HepG2 (cell line): Measurements from ENCODE around the gene IHH. TPM values are rescaled to one million over a fixed set of nuclear protein-coding genes. Genes with fewer than 3 reads are reported as not detected.

Experiments used
- CBX5 ChIP-seq: sonication (generic); formaldehyde crosslinking; IDR thresholded peaks from 2 replicates; pipeline ENCODE4 v1.4.0; 2020; ENCODE audit warnings: missing genetic modification reagents, borderline replicate concordance
- FOXJ3 ChIP-seq: sonication (generic); formaldehyde crosslinking; IDR thresholded peaks from 2 replicates; pipeline ENCODE4 v1.4.0; 2020; ENCODE audit warnings: missing genetic modification reagents, mild to moderate bottlenecking, borderline replicate concordance
- GABPB1 ChIP-seq: IDR thresholded peaks from 2 replicates; pipeline ENCODE4 v1.6.1; 2016; ENCODE audit warnings: mild to moderate bottlenecking, missing genetic modification reagents, moderate library complexity, missing compliant biosample characterization
- KMT2A ChIP-seq: sonication (generic); formaldehyde crosslinking; IDR thresholded peaks from 2 replicates; pipeline ENCODE4 v1.4.0; 2020; ENCODE audit warnings: missing genetic modification reagents
- PRDM4 ChIP-seq: sonication (generic); formaldehyde crosslinking; IDR thresholded peaks from 2 replicates; pipeline ENCODE4 v1.9.0; 2021; ENCODE audit warnings: missing genetic modification reagents, borderline replicate concordance
- REPIN1 ChIP-seq: sonication (generic); formaldehyde crosslinking; IDR thresholded peaks from 2 replicates; pipeline ENCODE4 v1.8.0; 2022; ENCODE audit warnings: missing genetic modification reagents, low read depth, mild to moderate bottlenecking, borderline replicate concordance
- SIX4 ChIP-seq: sonication (generic); formaldehyde crosslinking; IDR thresholded peaks from 2 replicates; pipeline ENCODE4 v1.4.0; 2020; ENCODE audit warnings: missing genetic modification reagents
- SMAD9 ChIP-seq: sonication (generic); formaldehyde crosslinking; IDR thresholded peaks from 2 replicates; pipeline ENCODE4 v1.5.1; 2020; ENCODE audit warnings: mild to moderate bottlenecking, missing genetic modification reagents
- TAF1 ChIP-seq: sonication (generic); formaldehyde crosslinking; IDR thresholded peaks from 2 replicates; pipeline ENCODE4 v1.4.0; 2020; ENCODE audit warnings: missing genetic modification reagents
- ZFP91 ChIP-seq: sonication (generic); formaldehyde crosslinking; IDR thresholded peaks from 2 replicates; pipeline ENCODE4 v1.9.0; 2022; ENCODE audit warnings: missing genetic modification reagents, mild to moderate bottlenecking, borderline replicate concordance
- ZNF296 ChIP-seq: sonication (generic); formaldehyde crosslinking; conservative IDR thresholded peaks from 2 replicates; pipeline ENCODE4 v1.5.0; 2020; ENCODE audit warnings: mild to moderate bottlenecking, missing genetic modification reagents
- ZNF337 ChIP-seq: sonication (generic); formaldehyde crosslinking; IDR thresholded peaks from 2 replicates; pipeline ENCODE4 v1.5.1; 2020; ENCODE audit warnings: missing genetic modification reagents, low read depth, mild to moderate bottlenecking, borderline replicate concordance
- ZNF343 ChIP-seq: sonication (generic); formaldehyde crosslinking; IDR thresholded peaks from 2 replicates; pipeline ENCODE4 v1.4.0; 2020; ENCODE audit warnings: mild to moderate bottlenecking, missing genetic modification reagents
- ZNF773 ChIP-seq: sonication (generic); formaldehyde crosslinking; IDR thresholded peaks from 2 replicates; pipeline ENCODE4 v1.4.0; 2020; ENCODE audit warnings: missing genetic modification reagents, borderline replicate concordance
- ZSCAN5A ChIP-seq: sonication (generic); formaldehyde crosslinking; IDR thresholded peaks from 2 replicates; pipeline ENCODE4 v1.8.0; 2022; ENCODE audit warnings: mild to moderate bottlenecking, missing genetic modification reagents, borderline replicate concordance
- polyA plus RNA-seq, 8 experiments: library from polyadenylated mRNA; depleted of rRNA in 3 of 8; stranded (reverse) in 7 of 8; unstranded in 1 of 8; fragments of >200 nt; fragmentation: Illumina TruSeq in 4 of 8; extraction: Trizol in 4 of 8; gene quantifications; 2 replicates each; pipeline versions ENCODE4 v1.2.1 to v1.2.3, GENCODE V29; 2011 to 2016; ENCODE audit warnings: low read depth in 4 of 8, missing spikeins in 1 of 8, mixed read lengths in 1 of 8; ENCODE audit not compliant: insufficient read depth in 1 of 8
- total RNA-seq, 5 experiments: library from RNA; depleted of rRNA; stranded (reverse); fragments of >200 nt; fragmentation: Illumina TruSeq; extraction: Trizol; gene quantifications; 2 replicates each; pipeline ENCODE4 v1.2.3, GENCODE V29; 2016; ENCODE audit warnings: low read depth in 1 of 5
- TF ChIP-seq, protein P1 (sequence below): sonication (generic); formaldehyde crosslinking; IDR thresholded peaks from 2 replicates; pipeline ENCODE4 v1.4.0; 2020; ENCODE audit warnings: mild to moderate bottlenecking, missing genetic modification reagents
- TF ChIP-seq, protein P2 (sequence below): IDR thresholded peaks from 2 replicates; pipeline ENCODE4 v1.6.1; 2016; ENCODE audit warnings: mild to moderate bottlenecking, missing biosample characterization, missing genetic modification reagents
- TF ChIP-seq, protein P3 (sequence below): sonication (generic); formaldehyde crosslinking; IDR thresholded peaks from 2 replicates; pipeline ENCODE4 v1.8.0; 2022; ENCODE audit warnings: missing genetic modification reagents, mild to moderate bottlenecking, moderate library complexity, borderline replicate concordance

The IHH gene
- total and polyA plus RNA-seq, 2 of the 13 experiments (the other 11 are each of a cell fraction or from before 2014, with no cell fraction given): 0.42 TPM; not detected in 1

DNA sequence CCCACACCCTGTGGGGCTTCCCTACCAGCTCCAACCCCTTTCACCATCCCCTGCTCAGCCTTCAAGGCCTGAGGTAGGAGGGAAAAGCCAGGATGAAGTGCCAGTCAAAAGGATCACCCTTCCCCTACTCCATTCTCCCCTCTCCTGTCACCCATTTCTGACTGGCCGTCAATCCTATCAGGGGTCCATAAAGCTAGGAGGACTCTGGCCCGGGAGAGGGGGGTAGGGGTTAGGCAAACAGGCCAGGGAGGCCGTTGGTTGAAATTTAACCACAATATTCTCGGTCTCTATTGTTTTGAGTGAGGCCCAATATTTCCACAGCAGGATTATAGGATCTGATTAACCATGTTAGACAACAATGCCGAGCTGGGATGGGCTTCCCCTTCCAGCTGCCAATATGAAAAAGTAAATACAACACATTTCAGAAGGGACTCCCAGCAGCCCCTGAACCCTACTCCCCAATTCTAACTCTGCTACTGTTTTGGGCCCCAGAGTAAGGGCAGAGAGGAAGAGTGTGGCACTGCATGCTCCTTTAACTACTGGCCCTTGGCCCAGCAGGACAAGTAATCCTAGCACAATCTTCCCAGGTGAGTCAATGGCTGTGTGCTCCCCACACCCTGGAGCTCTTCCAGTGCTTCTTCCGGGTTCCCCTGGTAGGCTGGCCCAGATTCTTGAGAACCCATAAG, 10.6 kb upstream of the IHH start (continued):
- TF ChIP-seq, protein P1, sequence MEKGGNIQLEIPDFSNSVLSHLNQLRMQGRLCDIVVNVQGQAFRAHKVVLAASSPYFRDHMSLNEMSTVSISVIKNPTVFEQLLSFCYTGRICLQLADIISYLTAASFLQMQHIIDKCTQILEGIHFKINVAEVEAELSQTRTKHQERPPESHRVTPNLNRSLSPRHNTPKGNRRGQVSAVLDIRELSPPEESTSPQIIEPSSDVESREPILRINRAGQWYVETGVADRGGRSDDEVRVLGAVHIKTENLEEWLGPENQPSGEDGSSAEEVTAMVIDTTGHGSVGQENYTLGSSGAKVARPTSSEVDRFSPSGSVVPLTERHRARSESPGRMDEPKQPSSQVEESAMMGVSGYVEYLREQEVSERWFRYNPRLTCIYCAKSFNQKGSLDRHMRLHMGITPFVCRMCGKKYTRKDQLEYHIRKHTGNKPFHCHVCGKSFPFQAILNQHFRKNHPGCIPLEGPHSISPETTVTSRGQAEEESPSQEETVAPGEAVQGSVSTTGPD (CRISPR knock-in tag): no peak
- no peak for TF ChIP-seq CBX5 (CRISPR knock-in tag)
- peak; percentile 76; the same call in 1 of the 2 replicates for TF ChIP-seq ZSCAN5A (CRISPR knock-in tag)
- TF ChIP-seq, protein P2, sequence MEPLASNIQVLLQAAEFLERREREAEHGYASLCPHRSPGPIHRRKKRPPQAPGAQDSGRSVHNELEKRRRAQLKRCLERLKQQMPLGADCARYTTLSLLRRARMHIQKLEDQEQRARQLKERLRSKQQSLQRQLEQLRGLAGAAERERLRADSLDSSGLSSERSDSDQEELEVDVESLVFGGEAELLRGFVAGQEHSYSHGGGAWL (CRISPR knock-in tag): no peak
- TF ChIP-seq ZNF296 (CRISPR knock-in tag): no peak
- no peak for TF ChIP-seq GABPB1 (CRISPR knock-in tag)
- TF ChIP-seq FOXJ3 (CRISPR knock-in tag): peak; percentile 89; the same call in 1 of the 2 replicates
- TF ChIP-seq TAF1: no peak
- TF ChIP-seq REPIN1 (CRISPR knock-in tag): peak; percentile 92; the same call in 1 of the 2 replicates
- TF ChIP-seq, protein P3, sequence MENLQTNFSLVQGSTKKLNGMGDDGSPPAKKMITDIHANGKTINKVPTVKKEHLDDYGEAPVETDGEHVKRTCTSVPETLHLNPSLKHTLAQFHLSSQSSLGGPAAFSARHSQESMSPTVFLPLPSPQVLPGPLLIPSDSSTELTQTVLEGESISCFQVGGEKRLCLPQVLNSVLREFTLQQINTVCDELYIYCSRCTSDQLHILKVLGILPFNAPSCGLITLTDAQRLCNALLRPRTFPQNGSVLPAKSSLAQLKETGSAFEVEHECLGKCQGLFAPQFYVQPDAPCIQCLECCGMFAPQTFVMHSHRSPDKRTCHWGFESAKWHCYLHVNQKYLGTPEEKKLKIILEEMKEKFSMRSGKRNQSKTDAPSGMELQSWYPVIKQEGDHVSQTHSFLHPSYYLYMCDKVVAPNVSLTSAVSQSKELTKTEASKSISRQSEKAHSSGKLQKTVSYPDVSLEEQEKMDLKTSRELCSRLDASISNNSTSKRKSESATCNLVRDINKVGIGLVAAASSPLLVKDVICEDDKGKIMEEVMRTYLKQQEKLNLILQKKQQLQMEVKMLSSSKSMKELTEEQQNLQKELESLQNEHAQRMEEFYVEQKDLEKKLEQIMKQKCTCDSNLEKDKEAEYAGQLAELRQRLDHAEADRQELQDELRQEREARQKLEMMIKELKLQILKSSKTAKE (CRISPR knock-in tag): peak; percentile 38; the same call in 1 of the 2 replicates
- no peak for TF ChIP-seq PRDM4 (CRISPR knock-in tag)
- TF ChIP-seq ZFP91 (CRISPR knock-in tag): peak; percentile 16; the same call in 1 of the 2 replicates
- TF ChIP-seq SIX4: no peak
- no peak for TF ChIP-seq ZNF773
- no peak for TF ChIP-seq SMAD9 (CRISPR knock-in tag)
- no peak for TF ChIP-seq KMT2A (CRISPR knock-in tag)
- no peak for TF ChIP-seq ZNF337 (CRISPR knock-in tag)
- TF ChIP-seq ZNF343: 0 out of 2 replicates have a peak, but pooled peaks have one; percentile 29
